NAMALWA (cell line): ENCODE results near the gene ZNF283.

Experiments used
- DNase-seq: peaks from one replicate; pipeline ENCODE4 v3.0.0-alpha.2; 2015; ENCODE audit warnings: low spot score

ZNF283 gene

GRCh38 chr19:43826787-43827754, at the start of gene ZNF283:
ZNF283 (plus strand) TSS chr19:43827321; CDS start chr19:43833505, 6,184 bp downstream.
- peak; percentile 64 for DNase-seq

GRCh38 chr19:43778651-43779050, 48.5 kb upstream of the ZNF283 start:
- DNase-seq, result peak; percentile 34

- DNase-seq, result no peak
Observed at GRCh38 chr19:43779147-43779819, 47.8 kb upstream of the ZNF283 start.

GRCh38 chr19:43779820-43780219, 47.3 kb upstream of the ZNF283 start:
- no peak for DNase-seq

GRCh38 chr19:43780706-43781525, 46.2 kb upstream of the ZNF283 start, which contains the start of gene KCNN4:
KCNN4 (minus strand) TSS chr19:43780973; CDS start chr19:43780861, 112 bp downstream.
- peak; percentile 29 for DNase-seq

GRCh38 chr19:43781630-43782310, 45.4 kb upstream of the ZNF283 start:
- no peak for DNase-seq

GRCh38 chr19:43782311-43782660, 44.8 kb upstream of the ZNF283 start:
- no peak for DNase-seq

- no peak for DNase-seq
Observed at GRCh38 chr19:43782689-43783231, 44.4 kb upstream of the ZNF283 start.

GRCh38 chr19:43783636-43784035, 43.5 kb upstream of the ZNF283 start:
- no peak for DNase-seq

GRCh38 chr19:43784241-43784980, 42.7 kb upstream of the ZNF283 start:
- peak; percentile 54 for DNase-seq

GRCh38 chr19:43784981-43785808, 41.9 kb upstream of the ZNF283 start:
- DNase-seq, result peak; percentile 80

GRCh38 chr19:43786665-43787064, 40.5 kb upstream of the ZNF283 start:
- no peak for DNase-seq

GRCh38 chr19:43789029-43789428, 38.1 kb upstream of the ZNF283 start:
- peak; percentile 32 for DNase-seq

- no peak for DNase-seq
Observed at GRCh38 chr19:43790587-43790986, 36.5 kb upstream of the ZNF283 start.

- no peak for DNase-seq
Observed at GRCh38 chr19:43797118-43797517, 30.0 kb upstream of the ZNF283 start.

- DNase-seq, result no peak
Observed at GRCh38 chr19:43797556-43797955, 29.6 kb upstream of the ZNF283 start.

GRCh38 chr19:43798026-43798545, 29.0 kb upstream of the ZNF283 start:
- no peak for DNase-seq

GRCh38 chr19:43798546-43799409, 28.3 kb upstream of the ZNF283 start:
- no peak for DNase-seq
